Measurements from ENCODE around the gene FBXW12.

FBXW12 gene

GRCh38 chr3:48437812-48438211 is 65.8 kb downstream of the FBXW12 start:
- DNase-seq = no peak

- peak; percentile 94 for DNase-seq
Measured at GRCh38 chr3:48439820-48440589, 68.0 kb downstream of the FBXW12 start, which contains the start of the genes CCDC51 and TMA7. CCDC51 (minus strand) TSS chr3:48440119; CDS start chr3:48435128, 4,991 bp downstream. TMA7 (plus strand) TSS chr3:48440257; CDS start chr3:48440297, 40 bp downstream.

GRCh38 chr3:48440590-48440958 is 68.6 kb downstream of the FBXW12 start:
- DNase-seq = no peak

GRCh38 chr3:48441940-48442339 is 69.9 kb downstream of the FBXW12 start:
- DNase-seq = no peak

All from kidney glomerular epithelial cell (primary cell).